Measurements from ENCODE around the gene DDB1. TPM values are rescaled to one million over a fixed set of nuclear protein-coding genes. Genes with fewer than 3 reads are reported as not detected.

Gene DDB1
- total RNA-seq, 2 donors from 2014 or later = 122 to 144 TPM

DNA sequence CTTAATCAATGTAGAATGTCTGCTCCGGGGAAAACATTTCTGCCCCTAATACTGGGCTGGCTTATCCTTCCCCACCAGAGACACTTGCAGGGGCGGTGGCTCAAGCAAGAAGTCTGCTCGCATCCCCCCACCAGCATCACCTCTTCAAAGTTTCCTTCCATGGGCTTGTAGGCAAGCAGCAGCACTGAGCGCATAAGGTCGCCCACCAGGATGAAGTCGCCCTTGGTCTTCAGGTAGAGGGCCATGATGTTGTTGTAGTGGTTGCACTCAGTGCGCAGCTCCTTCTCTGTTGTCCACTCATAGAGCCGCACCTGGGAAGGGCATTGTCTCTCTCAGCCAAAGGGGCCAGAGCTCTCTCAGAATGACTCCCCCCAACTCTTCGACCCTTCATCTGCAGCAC, 29.2 kb downstream of the DDB1 start:
- peaks cover 95% of the 10 kb centered on the region for H3K36me3 ChIP-seq
- peaks cover 0 to 1% of the 10 kb centered on the region in 2 donors for H3K4me1 ChIP-seq (ENCODE audit: control insufficient read depth in 1 of 2, low read depth in 2 of 2)
- H3K9me3 ChIP-seq = no peaks in the 10 kb centered on the region
- ATAC-seq (ENCODE audit: insufficient number of reproducible peaks, low FRiP score, low read depth) = no peak
- no peaks in the 10 kb centered on the region for H3K27me3 ChIP-seq (replicated peaks; ENCODE audit: insufficient read depth)
- no peak overlapping the region for H3K4me3 ChIP-seq
- DNase-seq (ENCODE audit: low spot score) = no peak
- H3K27ac ChIP-seq = no peak overlapping the region
- TF ChIP-seq, protein P1, sequence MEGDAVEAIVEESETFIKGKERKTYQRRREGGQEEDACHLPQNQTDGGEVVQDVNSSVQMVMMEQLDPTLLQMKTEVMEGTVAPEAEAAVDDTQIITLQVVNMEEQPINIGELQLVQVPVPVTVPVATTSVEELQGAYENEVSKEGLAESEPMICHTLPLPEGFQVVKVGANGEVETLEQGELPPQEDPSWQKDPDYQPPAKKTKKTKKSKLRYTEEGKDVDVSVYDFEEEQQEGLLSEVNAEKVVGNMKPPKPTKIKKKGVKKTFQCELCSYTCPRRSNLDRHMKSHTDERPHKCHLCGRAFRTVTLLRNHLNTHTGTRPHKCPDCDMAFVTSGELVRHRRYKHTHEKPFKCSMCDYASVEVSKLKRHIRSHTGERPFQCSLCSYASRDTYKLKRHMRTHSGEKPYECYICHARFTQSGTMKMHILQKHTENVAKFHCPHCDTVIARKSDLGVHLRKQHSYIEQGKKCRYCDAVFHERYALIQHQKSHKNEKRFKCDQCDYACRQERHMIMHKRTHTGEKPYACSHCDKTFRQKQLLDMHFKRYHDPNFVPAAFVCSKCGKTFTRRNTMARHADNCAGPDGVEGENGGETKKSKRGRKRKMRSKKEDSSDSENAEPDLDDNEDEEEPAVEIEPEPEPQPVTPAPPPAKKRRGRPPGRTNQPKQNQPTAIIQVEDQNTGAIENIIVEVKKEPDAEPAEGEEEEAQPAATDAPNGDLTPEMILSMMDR (IDR thresholded peaks at IDR 0.05) = no peak

DNA sequence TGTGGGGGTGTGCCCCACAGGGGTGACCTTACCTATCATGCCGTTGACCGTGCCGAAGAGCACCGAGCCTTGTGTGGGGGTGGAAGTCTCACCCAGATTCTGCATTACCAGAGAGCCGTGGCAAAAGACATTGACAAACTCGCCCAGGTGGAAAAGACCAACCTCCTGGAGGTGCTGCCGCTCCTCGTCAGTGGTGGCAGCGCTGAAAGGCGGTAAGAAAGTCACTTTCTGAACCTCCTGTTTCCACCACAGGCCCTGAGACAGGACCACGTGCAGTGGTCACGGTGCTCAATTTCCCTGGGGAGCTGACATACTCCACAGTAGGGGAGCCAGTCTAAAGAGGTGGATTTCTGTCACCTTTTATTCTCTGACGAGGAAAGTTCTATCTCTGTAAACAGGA, 30.4 kb downstream of the DDB1 start:
- TF ChIP-seq, protein P1 (IDR thresholded peaks at IDR 0.05) = no peak
- Histone ChIP-seq H3K36me3 (peaks cover 85% of the 10 kb centered on the region), H3K4me1 (ENCODE audit: control insufficient read depth in 1 of 2, low read depth in 2 of 2) (peaks cover 10 to 13% of the 10 kb centered on the region in 2 donors), H3K27ac (no peak overlapping the region), H3K27me3 (replicated peaks; ENCODE audit: insufficient read depth) (no peaks in the 10 kb centered on the region), H3K9me3 (no peaks in the 10 kb centered on the region), H3K4me3 (no peak overlapping the region)
- DNase-seq (ENCODE audit: low spot score) = no peak
- ATAC-seq (ENCODE audit: insufficient number of reproducible peaks, low FRiP score, low read depth) = no peak

DNA sequence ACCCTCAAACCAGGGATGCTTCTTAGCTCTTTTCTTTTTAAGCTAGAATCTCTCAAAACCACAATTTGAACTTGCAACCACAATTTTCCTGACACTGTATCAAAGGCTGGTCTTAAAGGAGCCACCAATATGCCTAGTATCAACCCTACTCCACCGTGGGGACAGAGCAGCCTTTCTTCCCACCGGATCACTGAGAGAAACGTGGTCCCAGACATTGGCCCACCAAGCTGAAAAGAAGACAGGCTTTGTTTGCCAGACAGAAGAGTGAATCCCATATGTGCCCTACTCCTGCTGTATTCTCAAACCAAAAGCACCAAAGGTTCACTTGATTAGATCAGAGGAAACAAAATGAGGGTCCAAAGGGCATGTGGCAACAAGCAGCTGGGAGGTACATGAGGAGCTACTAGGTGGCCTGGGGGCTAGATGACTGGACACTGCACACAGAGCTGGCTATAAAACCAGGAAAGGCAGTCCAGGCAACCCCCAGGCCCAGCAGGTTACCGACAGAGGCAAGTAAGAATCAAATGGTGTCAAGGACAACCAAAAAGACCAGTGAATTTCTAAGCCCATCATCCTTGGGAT, 34.2 kb downstream of the DDB1 start:
- H3K27ac ChIP-seq = no peak overlapping the region
- no peaks in the 10 kb centered on the region for H3K27me3 ChIP-seq (replicated peaks; ENCODE audit: insufficient read depth)
- peaks cover 49% of the 10 kb centered on the region for H3K36me3 ChIP-seq
- ATAC-seq (ENCODE audit: insufficient number of reproducible peaks, low FRiP score, low read depth) = no peak
- no peak for DNase-seq (ENCODE audit: low spot score)
- TF ChIP-seq, protein P1 (IDR thresholded peaks at IDR 0.05) = no peak
- H3K9me3 ChIP-seq = no peaks in the 10 kb centered on the region
- H3K4me1 ChIP-seq (ENCODE audit: control insufficient read depth in 1 of 2, low read depth in 2 of 2) = peaks cover 27 to 41% of the 10 kb centered on the region in 2 donors
- H3K4me3 ChIP-seq = no peak overlapping the region

DNA sequence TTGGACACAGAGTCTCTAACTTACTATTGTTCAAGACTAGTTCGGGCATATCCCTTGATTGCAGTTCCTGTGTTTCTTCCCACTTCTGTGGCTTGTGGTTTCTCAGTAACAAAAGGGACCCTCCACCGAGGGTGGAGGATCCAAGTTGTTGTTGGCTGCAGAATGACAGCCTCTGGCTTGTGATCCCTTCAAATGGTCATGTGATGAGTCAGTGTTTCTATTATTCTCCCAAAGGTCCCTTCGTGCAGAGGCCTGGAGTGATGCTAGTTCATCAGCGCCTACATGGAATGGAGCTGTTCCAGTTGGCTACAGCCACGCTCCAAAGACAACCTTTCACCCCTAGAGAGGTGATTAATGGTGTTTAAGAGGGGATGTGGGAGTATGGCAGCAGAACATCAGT, 35.2 kb downstream of the DDB1 start:
- H3K27ac ChIP-seq = no peak overlapping the region
- no peak for DNase-seq (ENCODE audit: low spot score)

DNA sequence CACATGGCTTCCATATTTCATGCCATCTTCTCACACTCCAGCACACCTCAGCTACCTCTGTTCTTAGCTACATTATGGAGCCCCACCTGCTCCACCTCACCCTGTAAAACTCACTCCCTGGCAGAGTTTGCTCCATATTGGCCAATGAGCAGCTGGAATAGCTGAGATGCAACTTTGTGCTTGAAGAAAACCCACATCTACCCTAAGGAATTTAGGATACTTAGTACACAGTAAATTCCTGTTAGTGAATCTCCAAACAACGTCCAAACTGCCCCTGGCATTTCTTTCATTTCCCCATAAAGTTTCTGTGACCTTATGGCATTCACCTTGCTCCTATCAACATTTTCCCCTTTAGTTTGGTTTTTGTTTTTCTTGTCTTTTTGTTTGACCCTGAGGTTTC, 35.6 kb downstream of the DDB1 start:
- no peaks in the 10 kb centered on the region for H3K27me3 ChIP-seq (replicated peaks; ENCODE audit: insufficient read depth)
- H3K36me3 ChIP-seq = peaks cover 36% of the 10 kb centered on the region
- peaks cover 31 to 47% of the 10 kb centered on the region in 2 donors for H3K4me1 ChIP-seq (ENCODE audit: control insufficient read depth in 1 of 2, low read depth in 2 of 2)
- no peak overlapping the region for H3K27ac ChIP-seq
- no peak for ATAC-seq (ENCODE audit: insufficient number of reproducible peaks, low FRiP score, low read depth)
- no peak overlapping the region for H3K4me3 ChIP-seq
- DNase-seq (ENCODE audit: low spot score) = no peak
- no peaks in the 10 kb centered on the region for H3K9me3 ChIP-seq
- TF ChIP-seq, protein P1 (IDR thresholded peaks at IDR 0.05) = no peak

More for the DNA sequence above, 35.2 kb downstream of the DDB1 start:
- H3K4me3 ChIP-seq = no peak overlapping the region
- H3K27me3 ChIP-seq (replicated peaks; ENCODE audit: insufficient read depth) = no peaks in the 10 kb centered on the region
- peaks cover 40% of the 10 kb centered on the region for H3K36me3 ChIP-seq
- no peaks in the 10 kb centered on the region for H3K9me3 ChIP-seq
- no peak for ATAC-seq (ENCODE audit: insufficient number of reproducible peaks, low FRiP score, low read depth)
- TF ChIP-seq, protein P1 (IDR thresholded peaks at IDR 0.05) = no peak
- peaks cover 31 to 47% of the 10 kb centered on the region in 2 donors for H3K4me1 ChIP-seq (ENCODE audit: control insufficient read depth in 1 of 2, low read depth in 2 of 2)

All from thoracic aorta (tissue), 2 donors.